Neural cell (in vitro differentiated cells): Measurements from ENCODE around the gene PDGFA.

Experiments used
- EP300 ChIP-seq: fragments of 450-650 bp; conservative IDR thresholded peaks from 2 replicates; pipeline ENCODE4 v1.6.1; 2014; ENCODE audit warnings: antibody characterized with exemption, mild to moderate bottlenecking, moderate library complexity; ENCODE audit not compliant: poor library complexity, severe bottlenecking
- EZH2 ChIP-seq: fragments of 200-600, 300-800 bp; shearing (Covaris generic), sonication (generic); IDR thresholded peaks from 2 replicates; pipeline ENCODE4 v1.6.1; 2014; ENCODE audit warnings: antibody characterized with exemption, low read length, borderline replicate concordance, mild to moderate bottlenecking; ENCODE audit not compliant: insufficient read depth, poor library complexity, severe bottlenecking
- MXI1 ChIP-seq: fragments of 450-650 bp; conservative IDR thresholded peaks from 2 replicates; pipeline ENCODE4 v1.6.1; 2014; ENCODE audit warnings: antibody characterized with exemption, mild to moderate bottlenecking; ENCODE audit not compliant: poor library complexity, severe bottlenecking
- TF ChIP-seq, protein P1 (sequence below): fragments of 450-650 bp; IDR thresholded peaks from 2 replicates; pipeline ENCODE4 v1.5.1; 2014; ENCODE audit warnings: antibody characterized with exemption, mild to moderate bottlenecking, moderate library complexity; ENCODE audit not compliant: poor library complexity, severe bottlenecking
- TF ChIP-seq, protein P2 (sequence below): IDR thresholded peaks from 2 replicates; pipeline ENCODE4 v1.6.1; 2012; ENCODE audit warnings: borderline replicate concordance

DNA sequence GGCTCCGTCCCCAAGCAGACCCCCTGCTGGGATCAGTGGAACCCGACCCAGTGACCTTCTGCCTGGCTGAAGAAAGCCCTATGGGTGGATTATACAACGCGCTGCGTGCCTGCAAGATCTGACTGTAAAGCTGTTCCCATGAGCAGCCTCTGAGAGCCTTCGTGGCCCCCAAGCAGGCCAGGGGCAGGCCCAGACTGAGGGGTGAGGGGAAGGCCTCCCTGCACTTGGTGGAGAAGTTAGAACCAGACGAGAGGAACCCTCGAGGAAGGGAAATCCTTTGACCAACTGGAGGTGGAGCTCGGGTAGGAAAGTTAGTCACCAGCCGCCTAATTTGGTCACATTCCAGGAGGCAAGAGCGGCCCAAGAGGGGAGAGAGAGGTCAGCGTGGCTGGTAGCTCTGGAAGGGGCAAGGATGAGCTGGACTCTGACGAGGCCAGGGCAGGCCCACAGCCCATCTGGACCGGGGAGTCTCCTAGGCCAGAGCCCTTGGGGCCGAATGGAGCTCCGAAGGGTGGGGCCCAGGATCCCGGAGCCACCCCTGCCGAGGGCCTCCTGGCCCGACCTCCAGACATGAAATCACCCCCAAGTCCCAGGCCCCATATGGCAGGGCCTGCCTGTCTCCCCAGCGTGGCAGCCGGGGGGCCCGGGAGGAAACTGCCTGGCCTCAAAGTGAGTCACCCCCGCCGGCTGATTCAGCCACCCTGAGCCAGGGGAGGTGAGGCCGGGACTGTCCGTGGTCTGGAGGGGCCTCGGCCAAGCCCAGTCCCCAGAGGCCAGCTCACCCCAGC is 23.3 kb upstream of the PDGFA start:
- no peak for TF ChIP-seq EZH2
- TF ChIP-seq, protein P1, sequence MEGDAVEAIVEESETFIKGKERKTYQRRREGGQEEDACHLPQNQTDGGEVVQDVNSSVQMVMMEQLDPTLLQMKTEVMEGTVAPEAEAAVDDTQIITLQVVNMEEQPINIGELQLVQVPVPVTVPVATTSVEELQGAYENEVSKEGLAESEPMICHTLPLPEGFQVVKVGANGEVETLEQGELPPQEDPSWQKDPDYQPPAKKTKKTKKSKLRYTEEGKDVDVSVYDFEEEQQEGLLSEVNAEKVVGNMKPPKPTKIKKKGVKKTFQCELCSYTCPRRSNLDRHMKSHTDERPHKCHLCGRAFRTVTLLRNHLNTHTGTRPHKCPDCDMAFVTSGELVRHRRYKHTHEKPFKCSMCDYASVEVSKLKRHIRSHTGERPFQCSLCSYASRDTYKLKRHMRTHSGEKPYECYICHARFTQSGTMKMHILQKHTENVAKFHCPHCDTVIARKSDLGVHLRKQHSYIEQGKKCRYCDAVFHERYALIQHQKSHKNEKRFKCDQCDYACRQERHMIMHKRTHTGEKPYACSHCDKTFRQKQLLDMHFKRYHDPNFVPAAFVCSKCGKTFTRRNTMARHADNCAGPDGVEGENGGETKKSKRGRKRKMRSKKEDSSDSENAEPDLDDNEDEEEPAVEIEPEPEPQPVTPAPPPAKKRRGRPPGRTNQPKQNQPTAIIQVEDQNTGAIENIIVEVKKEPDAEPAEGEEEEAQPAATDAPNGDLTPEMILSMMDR: no peak
- TF ChIP-seq, protein P2, sequence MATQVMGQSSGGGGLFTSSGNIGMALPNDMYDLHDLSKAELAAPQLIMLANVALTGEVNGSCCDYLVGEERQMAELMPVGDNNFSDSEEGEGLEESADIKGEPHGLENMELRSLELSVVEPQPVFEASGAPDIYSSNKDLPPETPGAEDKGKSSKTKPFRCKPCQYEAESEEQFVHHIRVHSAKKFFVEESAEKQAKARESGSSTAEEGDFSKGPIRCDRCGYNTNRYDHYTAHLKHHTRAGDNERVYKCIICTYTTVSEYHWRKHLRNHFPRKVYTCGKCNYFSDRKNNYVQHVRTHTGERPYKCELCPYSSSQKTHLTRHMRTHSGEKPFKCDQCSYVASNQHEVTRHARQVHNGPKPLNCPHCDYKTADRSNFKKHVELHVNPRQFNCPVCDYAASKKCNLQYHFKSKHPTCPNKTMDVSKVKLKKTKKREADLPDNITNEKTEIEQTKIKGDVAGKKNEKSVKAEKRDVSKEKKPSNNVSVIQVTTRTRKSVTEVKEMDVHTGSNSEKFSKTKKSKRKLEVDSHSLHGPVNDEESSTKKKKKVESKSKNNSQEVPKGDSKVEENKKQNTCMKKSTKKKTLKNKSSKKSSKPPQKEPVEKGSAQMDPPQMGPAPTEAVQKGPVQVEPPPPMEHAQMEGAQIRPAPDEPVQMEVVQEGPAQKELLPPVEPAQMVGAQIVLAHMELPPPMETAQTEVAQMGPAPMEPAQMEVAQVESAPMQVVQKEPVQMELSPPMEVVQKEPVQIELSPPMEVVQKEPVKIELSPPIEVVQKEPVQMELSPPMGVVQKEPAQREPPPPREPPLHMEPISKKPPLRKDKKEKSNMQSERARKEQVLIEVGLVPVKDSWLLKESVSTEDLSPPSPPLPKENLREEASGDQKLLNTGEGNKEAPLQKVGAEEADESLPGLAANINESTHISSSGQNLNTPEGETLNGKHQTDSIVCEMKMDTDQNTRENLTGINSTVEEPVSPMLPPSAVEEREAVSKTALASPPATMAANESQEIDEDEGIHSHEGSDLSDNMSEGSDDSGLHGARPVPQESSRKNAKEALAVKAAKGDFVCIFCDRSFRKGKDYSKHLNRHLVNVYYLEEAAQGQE: no peak
- no peak for TF ChIP-seq MXI1
- TF ChIP-seq EP300: no peak
